LNCAP (cell line): ENCODE measurements around the gene SLC4A9.

Source experiments
- CTCF ChIP-seq: fragments of 450-650 bp; IDR thresholded peaks from 2 replicates; pipeline ENCODE4 v1.5.1; 2017; ENCODE audit warnings: mild to moderate bottlenecking

Gene SLC4A9

GRCh38 chr5:140339636-140340035, 20.4 kb upstream of the SLC4A9 start:
- no peak for TF ChIP-seq CTCF

- no peak for TF ChIP-seq CTCF
Measured at GRCh38 chr5:140340605-140341121, 19.3 kb upstream of the SLC4A9 start.

- TF ChIP-seq CTCF = no peak
Measured at GRCh38 chr5:140341591-140341990, 18.4 kb upstream of the SLC4A9 start.

GRCh38 chr5:140342287-140342686, 17.7 kb upstream of the SLC4A9 start:
- no peak for TF ChIP-seq CTCF

GRCh38 chr5:140342896-140343295, 17.1 kb upstream of the SLC4A9 start:
- TF ChIP-seq CTCF = no peak

- TF ChIP-seq CTCF = no peak
Measured at GRCh38 chr5:140344683-140345423, 15.1 kb upstream of the SLC4A9 start.

GRCh38 chr5:140345919-140346347, 14.1 kb upstream of the SLC4A9 start:
- TF ChIP-seq CTCF = peak; percentile 22; the same call in 1 of the 2 replicates
